GM06990 (cell line): ENCODE data around the gene YIF1B.
"Not testable (repeated sequence)": the region's sequence is repeated elsewhere in the genome, so short reads cannot be mapped to it uniquely, and the experiment has no call there.

ENCODE experiments used
- DNase-seq: peaks from one replicate; pipeline ENCODE4 v3.0.0-alpha.2; 2011; ENCODE audit not compliant: insufficient read length; ENCODE audit errors: extremely low read depth
- H3K27me3 ChIP-seq: replicated peaks from 2 replicates; pipeline ENCODE4 v1.6.0; 2011; ENCODE audit warnings: low read length; ENCODE audit not compliant: control insufficient read depth, insufficient read depth
- H3K36me3 ChIP-seq: 2 replicates; pipeline ENCODE4 v1.5.1; 2011; ENCODE audit warnings: low read length; ENCODE audit not compliant: control insufficient read depth, insufficient read depth
- H3K4me3 ChIP-seq: replicated peaks from 2 replicates; pipeline ENCODE4 v1.5.1; 2011; ENCODE audit warnings: low read depth, mild to moderate bottlenecking, control low read depth, low read length
- CTCF ChIP-seq: IDR thresholded peaks from 2 replicates; pipeline ENCODE4 v1.5.1; 2011; ENCODE audit warnings: low read length, control low read depth, mild to moderate bottlenecking, inconsistent platforms; ENCODE audit not compliant: insufficient read depth, poor library complexity, severe bottlenecking

YIF1B gene

GRCh38 chr19:38315657-38316476 lies at the start of gene YIF1B:
TSS of gene YIF1B (minus strand) at chr19:38315947. CDS start at chr19:38315917, 30 bp downstream.
- TF ChIP-seq CTCF = no peak
- DNase-seq = peak; percentile 95
- Histone ChIP-seq H3K27me3 (no peaks in the 10 kb centered on the region; the same call in 1 of the 2 replicates), H3K4me3 (peak within 1 kb of the TSS; percentile 92), H3K36me3 (no peaks in the 10 kb centered on the region)

- DNase-seq, H3K27me3 ChIP-seq, H3K36me3 ChIP-seq: not testable (repeated sequence)
- H3K4me3 ChIP-seq = peak overlapping the region; percentile 70; the same call in 1 of the 2 replicates
Measured at GRCh38 chr19:38362946-38363688, 47.4 kb upstream of the YIF1B start.

- DNase-seq = peak; percentile 81
- no peak for TF ChIP-seq CTCF
- Histone ChIP-seq H3K36me3 (no peaks in the 10 kb centered on the region), H3K27me3 (no peaks in the 10 kb centered on the region; the same call in 1 of the 2 replicates), H3K4me3 (peak overlapping the region; percentile 70)
Measured at GRCh38 chr19:38362076-38362945, 46.6 kb upstream of the YIF1B start.

GRCh38 chr19:38361633-38362075 lies 45.9 kb upstream of the YIF1B start:
- peak; percentile 28 for TF ChIP-seq CTCF
- Histone ChIP-seq H3K4me3 (peak overlapping the region; percentile 70), H3K27me3 (no peaks in the 10 kb centered on the region; the same call in 1 of the 2 replicates), H3K36me3 (no peaks in the 10 kb centered on the region)
- DNase-seq = peak; percentile 78

GRCh38 chr19:38360839-38361631 lies 45.3 kb upstream of the YIF1B start:
- no peak for DNase-seq
- Histone ChIP-seq H3K4me3 (peak overlapping the region; percentile 70), H3K36me3 (no peaks in the 10 kb centered on the region), H3K27me3 (no peaks in the 10 kb centered on the region; the same call in 1 of the 2 replicates)
- no peak for TF ChIP-seq CTCF
